NCI-H146 treated with DMSO at 0.1 percent for 48 hours (cell line): ENCODE results near the gene CMTM4.

Experiments
- DNase-seq: peaks from one replicate; lab custom pipeline; 2025; ENCODE audit not compliant: unreplicated experiment; lab: John Stamatoyannopoulos, UW

CMTM4 gene

DNA sequence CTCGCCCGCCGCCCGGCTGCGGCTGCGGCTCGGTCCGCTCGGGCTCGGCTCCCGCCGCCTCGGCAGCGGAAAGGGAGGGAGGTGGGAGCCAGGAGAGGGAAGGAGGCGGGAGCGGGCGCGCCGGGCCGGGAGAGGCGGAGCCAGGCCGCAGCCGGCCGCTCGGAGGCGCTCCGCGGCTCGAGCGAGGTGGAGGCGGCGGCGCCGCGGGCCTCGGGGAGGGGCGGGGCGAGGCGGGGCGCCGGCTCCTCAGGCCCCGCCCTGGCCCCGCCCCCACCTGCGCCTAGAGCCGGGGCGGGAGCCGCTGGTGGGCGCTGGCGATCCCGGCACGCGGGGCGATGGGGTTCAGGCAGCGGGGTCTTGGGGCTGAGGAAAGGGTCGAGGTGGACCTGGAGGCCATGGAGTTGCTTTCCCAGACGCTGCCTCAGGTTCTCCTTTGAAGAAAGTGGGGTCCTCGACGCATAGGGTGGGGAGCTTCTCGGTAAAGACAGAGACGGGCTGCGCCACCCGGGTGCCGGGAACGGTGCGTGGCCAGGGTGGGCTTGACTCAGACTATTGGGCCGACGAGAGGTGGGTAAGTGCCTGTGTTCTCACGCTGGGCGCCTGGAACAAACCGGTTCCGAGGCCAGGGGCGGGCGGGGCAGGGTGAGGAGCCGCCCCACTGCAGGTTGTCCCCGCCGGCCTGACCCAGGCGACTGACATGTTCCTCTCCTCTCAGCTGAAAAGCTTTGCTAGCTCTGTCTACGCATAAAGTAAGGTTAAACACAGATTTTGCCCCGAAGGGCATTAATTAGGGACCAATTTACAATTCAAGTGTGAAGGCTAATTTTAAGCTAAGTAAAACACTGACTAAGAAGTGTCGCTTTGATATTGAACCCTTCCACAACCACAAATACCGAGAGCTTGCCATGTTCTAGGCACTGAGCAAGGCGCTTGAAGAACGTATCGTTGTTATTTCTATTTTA is at the start of gene CMTM4:
TSS of gene CMTM4 (minus strand) at position 75 of the 962 bp plus-strand sequence. CDS start 218 bp downstream, outside the sequence.
- peak; percentile 37 for DNase-seq

DNA sequence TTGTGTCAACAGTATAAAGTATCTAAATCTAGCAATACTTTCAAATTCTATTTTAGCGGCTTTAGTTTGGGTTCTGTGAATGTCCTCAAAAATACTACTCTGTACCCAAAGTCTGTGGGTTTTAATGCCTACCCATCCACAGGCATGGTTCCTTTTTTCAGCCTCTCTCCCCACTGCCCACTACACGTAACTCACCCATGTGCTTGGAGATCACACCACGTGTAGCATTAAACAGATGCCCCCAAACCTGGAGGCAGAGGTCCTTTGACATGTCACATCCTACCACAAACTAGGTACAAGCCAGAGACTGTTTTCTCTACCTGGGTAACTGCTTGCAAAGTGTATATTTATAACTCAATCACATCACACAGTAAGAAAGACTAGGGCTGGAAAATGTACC is 49.5 kb upstream of the CMTM4 start:
- no peak for DNase-seq

DNA sequence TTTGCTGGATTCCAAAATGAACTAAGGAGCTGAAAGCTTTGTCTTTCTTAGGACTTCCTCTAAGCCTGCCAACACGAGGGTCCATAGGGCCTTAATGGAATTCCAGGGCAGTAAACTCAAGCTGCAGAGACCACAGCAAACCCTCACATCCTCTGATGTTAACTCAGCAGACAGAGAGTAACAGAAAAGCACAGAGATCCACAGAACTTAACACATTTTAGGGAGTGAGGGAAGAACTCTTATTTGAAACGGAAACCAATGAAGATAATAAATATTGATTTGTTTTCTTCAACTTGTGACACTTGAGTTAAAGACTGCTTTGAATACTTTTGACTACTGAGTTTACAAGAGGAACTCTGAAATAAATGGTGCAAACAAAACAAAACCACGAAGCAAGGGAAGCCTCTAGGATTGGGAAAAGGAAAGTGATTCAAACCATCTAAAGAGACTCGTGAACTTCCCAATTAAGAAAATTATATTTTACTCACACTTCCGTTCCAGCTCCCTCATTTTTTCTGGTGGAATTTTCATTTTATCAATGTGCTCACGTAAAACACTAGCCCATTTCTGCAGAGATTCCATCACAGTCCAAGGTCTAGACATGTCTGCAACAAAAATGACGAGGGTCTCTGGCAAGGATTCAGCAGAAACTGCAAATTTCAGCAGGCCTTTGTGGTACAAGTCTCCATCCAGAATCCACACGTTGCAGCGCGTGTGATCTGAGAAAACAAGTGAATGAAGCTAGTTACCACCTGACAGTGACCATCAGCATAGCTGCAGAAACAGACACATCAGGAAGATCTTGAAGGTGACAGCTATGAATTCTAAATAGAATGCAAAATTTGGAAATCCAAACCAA is 45.6 kb upstream of the CMTM4 start:
- no peak for DNase-seq

DNA sequence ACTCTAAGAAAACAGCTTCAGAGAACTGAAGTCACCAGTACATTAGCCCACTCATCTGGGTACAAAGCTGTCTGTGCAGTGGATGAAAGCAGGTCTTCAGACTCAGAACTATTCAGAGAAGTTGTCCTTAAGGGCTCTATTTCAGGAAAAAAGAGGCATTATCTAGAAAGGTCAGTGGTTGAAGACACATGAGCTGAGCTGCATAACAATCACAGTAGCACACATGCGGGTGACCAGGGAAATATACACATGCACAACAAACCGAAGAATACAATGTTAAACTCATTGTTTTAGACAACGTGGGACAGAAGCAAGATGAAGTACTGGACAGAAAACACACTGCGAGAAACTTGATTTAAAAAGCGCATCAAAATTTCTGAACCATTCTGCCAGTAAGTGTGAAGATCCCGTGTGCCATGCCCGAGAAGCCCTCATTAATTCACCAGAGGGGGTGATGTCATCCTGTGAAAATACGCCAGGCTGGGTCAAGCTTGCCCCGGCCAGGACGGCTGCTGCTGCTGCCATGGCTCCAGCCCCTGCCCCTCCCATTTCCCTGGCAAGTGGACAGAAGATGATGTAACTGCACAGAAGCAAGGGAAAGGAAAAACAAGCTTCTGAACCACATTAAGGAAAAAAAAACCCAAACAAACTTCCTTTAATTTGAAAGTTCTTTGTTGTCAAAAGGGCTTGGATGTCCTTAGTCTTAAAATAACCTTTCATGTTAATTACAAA is 44.8 kb upstream of the CMTM4 start:
- no peak for DNase-seq

GRCh38 chr16:66740533-66740932 is 44.0 kb upstream of the CMTM4 start:
- no peak for DNase-seq

GRCh38 chr16:66740010-66740409 is 43.5 kb upstream of the CMTM4 start:
- no peak for DNase-seq

DNA sequence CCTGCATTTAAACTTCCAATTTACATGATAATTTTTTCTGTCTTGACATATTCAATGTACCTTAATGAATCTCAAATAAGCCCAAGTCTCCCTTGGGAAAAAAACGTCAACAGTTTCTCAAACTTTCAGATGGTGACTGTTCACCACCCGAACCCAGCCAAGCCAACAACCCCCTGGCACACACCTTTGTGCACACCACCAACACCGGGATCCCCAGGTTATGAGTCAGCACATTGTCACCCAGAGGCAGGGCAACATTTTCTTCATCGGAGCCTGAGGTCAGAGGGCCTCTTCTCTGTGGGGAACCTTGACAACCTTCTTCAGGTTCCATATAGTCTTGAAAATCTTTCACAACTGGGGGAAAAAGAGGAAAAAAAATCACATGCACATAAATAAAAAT is 39.3 kb upstream of the CMTM4 start:
- no peak for DNase-seq

DNA sequence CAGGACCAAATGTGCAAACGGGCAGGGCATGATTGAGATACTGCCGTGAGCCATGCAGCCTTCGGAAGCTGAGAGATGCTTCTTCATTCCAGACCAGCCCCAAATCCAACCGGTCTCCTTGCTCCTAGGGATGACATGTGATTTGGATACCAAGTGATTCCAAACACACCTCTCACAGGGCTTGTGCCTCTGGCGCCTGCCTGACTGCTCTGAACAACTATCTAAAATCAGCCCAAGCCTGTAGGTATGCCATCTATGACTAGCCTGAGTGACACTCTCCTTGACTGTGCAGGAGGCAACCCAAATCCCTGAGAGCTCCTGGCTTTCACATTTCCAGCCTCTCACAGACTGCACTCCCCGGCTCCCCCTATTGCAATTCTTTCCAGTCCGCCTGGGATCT is 34.6 kb upstream of the CMTM4 start:
- no peak for DNase-seq

DNA sequence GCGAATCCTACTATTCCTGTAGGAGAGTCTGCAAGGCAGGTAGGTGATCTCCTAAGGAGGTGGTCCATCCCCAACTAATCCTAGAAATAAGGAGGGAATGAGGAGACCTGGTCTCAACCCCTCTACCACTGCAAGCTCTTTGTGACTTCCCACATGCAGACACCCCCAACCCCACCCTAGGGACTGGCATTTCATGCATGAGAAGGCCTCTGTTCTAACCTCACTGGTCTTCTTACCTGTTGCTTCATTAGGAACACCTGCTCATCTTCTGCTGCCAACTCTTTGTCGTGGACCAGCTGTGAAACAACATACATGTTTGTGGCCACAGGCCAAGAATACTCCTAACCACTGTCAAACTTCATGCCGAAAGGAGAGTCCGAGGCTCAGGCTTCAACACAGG is 32.3 kb upstream of the CMTM4 start:
- no peak for DNase-seq

DNA sequence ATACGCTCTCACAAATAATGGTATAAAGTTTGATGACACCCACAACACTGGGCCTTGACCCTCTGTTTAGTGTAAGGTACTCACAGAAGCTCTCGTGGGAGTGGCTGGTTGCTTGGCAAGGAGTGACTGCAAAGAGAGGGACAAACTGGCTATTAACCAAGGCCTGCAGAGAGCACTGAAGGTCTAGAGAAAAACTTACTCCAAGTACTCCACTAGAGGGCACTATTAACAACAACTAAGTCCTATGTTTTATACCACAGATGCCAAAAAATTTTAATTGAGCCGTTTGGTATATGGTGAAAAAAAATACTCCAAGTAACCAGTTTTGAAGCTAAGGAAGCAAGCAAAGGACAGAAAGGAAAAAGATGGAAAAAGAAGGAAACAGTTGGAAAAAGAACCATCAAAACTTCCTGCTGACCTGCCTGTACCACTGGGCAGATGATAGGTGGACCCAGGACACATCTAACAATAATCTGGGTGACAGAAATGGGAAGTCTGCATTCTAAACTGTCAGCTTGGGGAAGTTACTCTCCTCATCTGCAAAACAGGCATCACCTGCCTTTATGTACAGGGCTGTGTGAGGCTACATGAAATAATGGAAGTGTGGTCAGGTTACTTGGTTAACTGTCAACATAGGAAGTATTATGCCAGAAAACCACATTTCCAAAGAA is 31.7 kb upstream of the CMTM4 start:
- peak; percentile 19 for DNase-seq

DNA sequence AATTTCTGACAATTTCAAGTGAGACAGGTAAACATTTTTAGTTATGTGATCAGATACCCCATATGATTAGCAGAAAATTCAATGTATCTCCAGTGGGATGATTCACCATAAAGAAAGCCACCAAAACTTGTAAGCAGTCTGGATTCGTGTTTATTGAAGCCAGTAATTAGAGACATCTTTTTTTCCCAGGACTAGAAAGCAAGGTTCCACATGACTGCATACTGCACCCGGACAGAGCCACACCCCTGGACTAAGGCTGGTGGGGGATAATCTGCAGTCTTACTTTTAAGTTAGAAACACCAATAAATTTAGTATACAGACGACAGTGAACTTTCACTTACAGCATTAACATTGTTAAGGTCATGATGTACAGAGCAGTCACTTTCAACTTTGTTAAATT is 24.2 kb upstream of the CMTM4 start:
- no peak for DNase-seq

DNA sequence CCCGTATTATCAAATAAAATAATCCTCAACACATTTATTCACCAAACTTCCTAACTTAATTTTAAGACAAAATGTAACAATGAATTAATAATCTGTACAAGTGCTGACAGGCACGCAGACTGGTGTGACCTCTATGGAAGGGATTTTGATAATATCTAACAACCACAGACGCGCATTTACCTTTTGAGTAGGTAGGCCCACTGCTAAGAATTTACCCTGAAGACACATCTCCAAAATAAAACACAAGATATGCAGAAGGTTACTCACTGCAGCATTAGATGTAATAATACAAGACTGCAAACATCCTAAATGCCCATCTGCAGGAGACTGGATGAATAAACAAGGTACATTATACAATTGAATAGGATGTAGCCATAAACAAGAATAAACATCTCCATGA is 22.7 kb upstream of the CMTM4 start:
- no peak for DNase-seq

- no peak for DNase-seq
These were observed 21.2 kb upstream of the CMTM4 start for GRCh38 chr16:66717776-66718175.

DNA sequence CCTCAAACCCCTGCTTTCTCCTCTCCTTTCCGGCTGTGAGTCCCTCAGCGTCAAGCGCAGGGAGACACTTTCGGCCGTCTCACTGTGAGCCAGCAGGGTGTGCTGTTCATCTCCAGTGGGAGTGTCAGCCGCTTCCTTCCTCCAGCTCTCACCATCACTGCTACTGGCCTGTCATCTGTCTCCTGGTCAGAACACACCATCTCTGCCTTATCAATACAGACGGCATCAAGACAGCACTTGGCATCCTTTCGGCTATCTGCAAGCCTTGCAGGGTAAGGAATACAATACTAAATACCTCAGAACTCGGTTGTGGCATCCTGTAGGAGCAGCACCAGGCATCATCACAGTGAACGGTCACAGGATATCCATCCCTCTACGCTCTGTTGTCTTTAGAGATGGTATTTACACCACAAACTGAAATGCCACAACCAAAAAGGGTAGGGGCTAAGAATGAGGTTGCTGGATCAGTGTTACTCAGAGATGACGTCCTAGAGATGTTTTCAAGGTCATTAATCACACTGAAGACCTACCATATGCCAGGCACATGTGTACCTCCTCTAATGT is 20.7 kb upstream of the CMTM4 start:
- no peak for DNase-seq

DNA sequence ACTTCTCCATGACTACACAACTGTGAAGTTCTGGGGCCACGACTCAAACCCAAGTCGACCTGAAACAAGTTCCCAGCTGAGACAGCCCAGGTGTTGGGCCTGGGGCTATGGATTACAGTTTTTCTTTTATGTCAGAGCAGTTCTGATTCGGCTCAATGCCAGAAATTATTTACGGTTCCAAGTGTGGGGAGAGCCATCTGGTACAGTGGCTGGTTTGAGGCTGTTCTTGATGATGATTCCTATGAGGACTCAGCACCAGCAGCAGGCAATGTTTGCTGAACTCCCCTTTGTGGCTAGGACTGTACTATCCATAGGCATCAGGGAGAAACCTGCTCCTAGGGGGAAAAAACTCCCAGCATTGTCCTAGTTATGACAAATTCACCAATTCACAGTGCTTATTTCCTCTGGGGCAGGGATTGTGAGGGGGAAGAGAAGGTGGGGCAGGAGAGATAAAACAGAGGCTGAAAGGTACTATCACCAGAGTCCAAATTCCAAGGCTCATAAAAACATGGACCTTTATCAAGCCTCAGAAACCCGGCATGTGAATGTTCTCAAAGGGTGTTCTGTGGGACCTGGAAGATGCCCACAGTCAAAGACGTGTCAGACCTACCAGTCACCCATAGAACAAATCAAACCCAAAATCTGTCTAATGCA is 18.2 kb upstream of the CMTM4 start:
- DNase-seq: peak; percentile 36

- DNase-seq: no peak
These were observed 17.5 kb upstream of the CMTM4 start for GRCh38 chr16:66714062-66714461.

DNA sequence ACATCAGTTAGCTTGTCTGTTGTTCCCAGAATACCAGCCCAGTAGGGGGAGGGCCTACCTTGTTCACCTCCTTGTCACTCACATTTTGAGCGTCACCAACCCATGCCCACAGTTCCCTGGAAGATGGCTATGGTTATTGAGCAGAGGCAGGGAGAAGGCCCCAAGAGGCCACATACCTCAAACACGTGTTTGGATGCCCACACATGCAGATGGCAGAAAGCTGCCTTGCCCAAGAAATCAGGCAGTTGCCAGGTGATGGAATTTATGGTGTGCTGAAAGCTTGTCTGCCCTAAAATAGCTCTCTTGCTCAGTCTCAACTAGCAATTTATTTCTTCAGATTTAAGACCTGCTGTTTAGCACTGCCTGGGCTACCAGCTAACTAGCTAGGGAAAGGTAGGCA is 16.5 kb upstream of the CMTM4 start:
- no peak for DNase-seq

- DNase-seq: no peak
These were observed 16.0 kb upstream of the CMTM4 start for GRCh38 chr16:66712512-66712911.

- no peak for DNase-seq
These were observed 15.0 kb upstream of the CMTM4 start for GRCh38 chr16:66711581-66711980.

DNA sequence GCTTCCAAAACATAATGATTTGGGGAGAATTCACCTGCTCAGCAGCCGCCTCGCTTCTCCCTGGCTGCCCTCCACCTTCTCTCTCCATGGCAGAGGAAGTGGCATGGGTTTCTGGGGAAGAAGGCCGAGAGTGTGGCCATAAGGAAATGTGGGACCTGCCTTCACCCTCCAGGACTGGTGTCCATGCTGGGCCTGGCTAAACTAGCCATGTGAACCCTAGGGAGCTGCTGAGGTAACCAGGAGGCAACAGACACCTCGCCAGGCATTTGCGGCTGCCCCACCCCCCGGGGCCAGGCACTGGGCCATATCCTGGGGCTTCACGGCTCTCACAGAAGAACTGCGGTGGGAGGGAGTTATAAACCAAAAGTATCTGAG is 9.9 kb upstream of the CMTM4 start:
- DNase-seq: no peak
